HG03439 (cell line): ENCODE data around the gene PSENEN.
"Not testable (repeated sequence)": the region's sequence is repeated elsewhere in the genome, so short reads cannot be mapped to it uniquely, and the experiment has no call there.

Experiments
- ATAC-seq: cut with Tn5 transposase; IDR thresholded peaks from one replicate; pipeline ENCODE4 v1.9.1; 2021; ENCODE audit warnings: mild to moderate bottlenecking, moderate library complexity; ENCODE audit not compliant: unreplicated experiment

The PSENEN gene

GRCh38 chr19:35787227-35787799 lies 41.9 kb downstream of the PSENEN start:
- ATAC-seq, result no peak

DNA sequence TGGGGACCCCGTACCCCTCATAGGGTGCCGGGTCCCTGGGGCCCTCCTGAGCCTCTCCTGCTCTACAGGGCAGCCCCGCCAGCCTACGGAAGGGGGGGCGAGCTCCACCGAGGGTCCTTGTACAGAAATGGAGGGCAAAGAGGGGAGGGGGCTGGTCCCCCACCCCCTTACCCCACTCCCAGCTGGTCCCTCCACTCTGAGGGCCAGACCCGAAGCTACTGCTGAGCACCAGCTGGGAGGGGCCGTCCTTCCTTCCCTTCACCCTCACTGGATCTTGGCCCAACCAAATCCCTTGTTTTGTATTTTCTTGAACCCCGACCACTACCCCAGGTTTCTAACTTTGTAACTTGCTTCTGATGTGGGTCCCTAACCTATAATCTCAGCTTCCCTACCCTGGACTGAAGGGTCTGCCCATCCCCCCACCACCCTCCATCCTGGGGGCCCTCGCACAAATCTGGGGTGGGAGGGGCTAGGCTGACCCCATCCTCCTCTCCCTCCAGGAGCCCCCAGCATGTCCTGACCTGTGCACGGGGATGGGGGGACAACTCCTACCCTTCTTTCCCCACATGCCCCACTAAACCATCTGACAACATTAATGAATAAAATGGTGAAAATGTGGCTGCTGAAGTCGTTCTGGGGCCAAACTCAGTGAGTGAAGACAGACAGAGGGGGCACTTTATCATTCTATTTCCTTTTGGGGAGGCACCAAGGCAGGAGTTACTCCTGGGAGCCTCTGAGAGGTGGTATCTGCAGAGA lies 42.9 kb downstream of the PSENEN start:
- ATAC-seq, result no peak

DNA sequence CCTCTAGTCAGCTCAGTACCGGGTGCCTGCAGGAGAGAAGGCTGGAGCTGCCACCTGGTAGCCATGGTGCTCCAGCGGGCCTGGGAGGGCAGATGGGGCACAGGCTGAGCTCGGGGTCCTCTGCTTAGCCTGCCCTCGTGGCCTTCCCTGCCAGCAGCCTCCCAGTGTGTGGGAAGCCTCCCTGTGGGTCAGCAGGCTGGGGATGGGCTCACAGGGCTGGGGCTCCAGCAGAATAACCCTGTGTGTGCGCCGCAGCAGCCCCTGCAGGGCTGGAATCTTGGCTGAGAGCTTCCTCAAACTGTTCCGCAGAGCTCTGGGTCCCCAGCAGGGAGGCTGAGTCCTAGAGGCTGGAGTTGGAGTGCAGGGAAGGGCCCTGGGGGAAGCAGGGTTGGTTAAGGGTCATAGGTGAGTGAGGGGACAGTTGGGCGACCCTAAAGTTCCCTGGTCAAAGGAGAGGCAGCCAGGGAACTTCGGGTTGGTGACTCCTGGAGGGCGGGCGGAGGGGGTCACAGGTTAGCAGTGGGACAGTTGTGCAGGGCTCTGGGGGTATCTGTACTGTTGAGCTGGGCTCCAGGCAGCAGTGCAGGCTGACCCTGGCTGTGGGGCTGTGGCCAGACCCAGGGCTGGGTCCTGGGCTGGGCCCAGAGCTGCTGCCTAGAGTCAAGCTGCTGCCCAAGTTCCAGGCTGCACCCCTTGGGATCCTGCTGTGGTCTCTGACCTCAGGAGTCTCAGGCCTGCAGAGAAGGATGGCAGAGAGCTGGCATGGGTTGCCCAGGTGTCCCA lies 43.9 kb downstream of the PSENEN start:
- ATAC-seq, result no peak

DNA sequence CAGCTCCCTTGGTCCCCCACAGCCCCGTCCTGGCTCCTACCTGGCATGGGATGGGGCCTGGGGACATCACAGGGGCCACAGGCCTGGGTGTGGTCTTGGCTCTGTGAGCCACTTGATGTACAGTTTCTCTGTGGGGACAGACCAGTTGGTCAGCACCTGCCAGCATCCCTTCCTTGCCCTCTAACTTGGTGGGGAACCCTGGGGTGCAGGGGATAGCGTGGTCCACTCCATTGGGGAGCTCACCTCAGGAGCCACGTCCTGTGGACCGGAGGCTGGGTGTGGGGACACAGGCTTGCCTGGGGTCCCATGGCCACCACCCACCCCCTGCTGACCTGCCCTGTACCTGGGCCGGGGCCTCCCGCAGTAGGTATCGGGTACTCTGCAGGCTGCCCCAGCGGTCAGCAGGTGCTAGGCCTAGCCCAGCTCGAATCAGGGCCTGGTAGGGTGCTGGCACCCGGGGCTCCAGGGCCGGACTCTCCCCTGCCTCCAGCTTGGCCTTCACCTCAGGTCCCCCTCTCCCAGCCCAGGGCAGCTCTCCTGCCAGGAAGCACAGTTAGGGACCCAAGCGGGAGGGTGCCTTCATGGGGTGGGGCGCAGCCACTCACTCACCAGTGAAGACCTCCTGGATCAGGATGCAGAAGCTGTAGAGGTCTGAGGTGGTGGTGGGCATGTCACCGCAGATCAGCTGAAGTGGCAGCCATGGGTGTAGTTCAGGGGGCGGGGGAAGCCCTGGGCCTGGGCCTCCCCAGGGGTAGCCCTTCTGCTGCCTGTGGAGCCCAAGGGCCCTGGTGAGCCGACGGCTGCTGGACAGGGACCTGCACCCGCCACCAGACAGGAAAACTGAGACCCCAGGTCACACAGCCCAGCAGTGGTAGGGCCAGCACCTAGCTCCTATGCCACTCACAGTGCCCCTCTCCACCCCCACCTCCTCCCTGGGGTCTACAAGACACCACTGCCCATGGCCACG lies 44.8 kb downstream of the PSENEN start:
- no peak for ATAC-seq

DNA sequence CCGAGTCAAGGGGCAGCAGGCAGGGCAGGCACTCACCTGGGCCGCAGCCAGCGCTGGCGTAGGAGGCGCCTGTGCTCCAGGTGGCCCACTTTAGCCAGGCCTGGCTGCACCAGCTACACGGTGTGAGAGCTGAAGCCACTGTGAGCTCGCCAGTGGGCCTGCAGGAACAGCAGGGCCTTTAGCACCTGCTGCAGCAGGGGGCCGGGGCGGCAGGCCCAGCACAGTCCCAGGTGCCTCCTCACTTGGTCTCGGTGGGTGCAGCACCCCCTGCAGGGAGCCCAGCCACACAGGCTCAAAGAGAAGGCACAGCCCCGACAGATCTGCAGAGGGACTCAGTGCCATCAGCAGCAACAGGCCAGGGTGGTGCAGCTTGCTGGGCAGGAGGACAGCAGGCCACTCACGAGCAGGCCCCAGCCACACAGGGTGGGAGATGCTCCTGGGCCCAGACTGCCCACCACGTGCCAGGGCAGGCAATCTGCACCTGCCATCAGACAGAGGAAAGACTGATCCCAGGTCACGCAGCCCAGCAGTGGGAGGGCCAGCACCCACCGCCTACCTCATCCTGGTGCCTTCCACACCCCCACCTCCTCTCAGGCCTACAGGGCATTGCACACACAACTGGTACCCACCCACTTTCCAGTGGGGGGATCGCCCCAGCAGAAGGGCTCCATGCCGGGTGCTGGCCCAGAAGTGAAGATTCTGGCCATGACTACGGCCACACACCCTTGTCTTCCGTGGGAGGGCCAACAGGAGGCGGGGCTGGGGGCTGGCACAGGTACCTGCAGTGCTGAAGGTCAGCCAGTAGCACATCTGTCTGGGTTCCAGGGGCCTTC lies 45.7 kb downstream of the PSENEN start:
- ATAC-seq, result no peak

DNA sequence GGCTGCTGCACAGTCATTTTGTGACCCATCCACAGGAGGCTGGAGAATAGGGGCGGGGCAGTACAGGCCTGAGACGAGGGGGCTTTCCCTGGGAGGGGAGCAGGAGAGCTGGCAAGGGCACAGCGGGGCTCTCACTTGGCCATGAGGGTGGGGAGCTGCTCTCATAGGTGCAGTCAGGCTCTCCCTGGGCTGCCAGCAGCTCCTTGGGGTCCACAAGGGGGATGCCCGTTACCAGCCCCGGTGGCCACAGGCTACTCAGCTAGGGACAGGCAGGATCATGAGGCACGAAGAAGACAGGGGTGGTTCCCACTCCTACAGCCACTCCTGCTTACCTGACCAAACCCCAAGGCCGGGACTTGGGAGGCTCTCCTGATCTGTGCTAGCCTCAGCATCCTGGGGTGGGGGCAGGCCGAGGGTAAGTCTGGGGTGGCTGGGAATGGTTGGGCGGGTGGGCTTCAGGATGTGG lies 46.4 kb downstream of the PSENEN start:
- ATAC-seq, result no peak

DNA sequence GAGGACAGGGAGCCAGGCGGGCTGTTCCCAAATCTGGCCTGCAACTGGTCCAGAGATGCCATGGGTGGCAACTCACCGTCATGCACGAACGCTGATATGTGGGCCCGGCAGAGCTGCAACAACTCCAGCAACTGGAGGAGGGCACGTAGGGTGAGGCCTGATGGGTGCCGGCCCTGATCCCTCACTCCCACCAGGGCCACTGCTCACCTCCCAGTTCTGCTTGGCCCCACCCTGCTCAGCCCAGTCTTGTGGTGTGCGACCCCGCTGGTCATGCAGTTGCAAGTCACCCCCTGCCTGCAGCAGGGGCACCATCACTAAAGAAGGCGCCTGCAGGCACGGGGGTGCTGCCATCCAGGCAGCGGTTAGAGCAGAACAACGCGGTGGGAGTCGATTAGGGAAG lies 46.9 kb downstream of the PSENEN start:
- no peak for ATAC-seq

DNA sequence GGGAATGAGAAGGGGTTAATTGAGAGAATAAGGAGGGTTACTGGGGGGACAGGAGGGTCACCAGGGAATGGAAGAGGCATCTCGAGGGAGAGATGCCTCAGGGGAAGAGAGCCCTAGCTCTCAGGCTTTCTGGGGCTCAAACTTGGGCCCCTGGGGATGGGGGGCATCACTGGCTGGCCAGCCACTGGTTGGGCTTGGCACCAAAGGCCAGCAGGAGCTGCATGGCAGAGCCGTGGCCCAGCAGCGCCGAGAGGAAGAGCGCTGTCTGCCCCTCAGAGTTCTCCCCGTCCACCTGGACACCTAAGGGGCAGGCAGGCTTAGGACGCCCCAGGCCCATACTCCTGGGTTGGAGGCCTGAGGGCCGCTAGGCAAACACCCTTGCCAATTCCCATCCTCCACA lies 47.4 kb downstream of the PSENEN start:
- no peak for ATAC-seq

- no peak for ATAC-seq
Measured at GRCh38 chr19:35793381-35794165, 48.1 kb downstream of the PSENEN start.

GRCh38 chr19:35795564-35795963 lies 50.1 kb downstream of the PSENEN start:
- not testable (repeated sequence) for ATAC-seq
